Breast epithelium (tissue), 4 donors: Measurements from ENCODE around the gene ANGPT4. TPM values are rescaled to one million over a fixed set of nuclear protein-coding genes. Genes with fewer than 3 reads are reported as not detected.

ENCODE experiments used
- DNase-seq, 2 donors: peaks; one replicate each; pipeline ENCODE4 v3.0.0-alpha.2; 2019; ENCODE audit warnings: low spot score in 2 of 2
- H3K27ac ChIP-seq, 2 donors: fragments of 200-600 bp; sonication (generic) in 1 of 2; one replicate each; pipeline ENCODE4 v1.5.1; 2016 to 2019; ENCODE audit warnings: mild to moderate bottlenecking in 1 of 2
- H3K27me3 ChIP-seq, 2 donors: fragments of 200-600 bp; sonication (generic) in 1 of 2; one replicate each; pipeline versions ENCODE4 v1.5.1 to v1.6.0; 2017 to 2019; ENCODE audit warnings: control low read depth in 1 of 2, mild to moderate bottlenecking in 1 of 2
- H3K36me3 ChIP-seq: fragments of 200-600 bp; one replicate; pipeline ENCODE4 v1.5.1; 2019
- H3K4me1 ChIP-seq, 2 donors: fragments of 200-600 bp; sonication (generic); one replicate each; pipeline ENCODE4 v1.5.1; 2016 to 2019; ENCODE audit warnings: control low read depth in 1 of 2
- H3K4me3 ChIP-seq, 3 donors: fragments of 200-600 bp; sonication (generic); 1 replicate in 2 of 3; 2 replicates in 1 of 3; pipeline ENCODE4 v1.5.1; 2016 to 2019; ENCODE audit warnings: mild to moderate bottlenecking in 3 of 3, moderate library complexity in 2 of 3
- H3K9me3 ChIP-seq, 2 donors: fragments of 200-600 bp; sonication (generic) in 1 of 2; one replicate each; pipeline ENCODE4 v1.5.1; 2016 to 2019; ENCODE audit warnings: control low read depth in 1 of 2
- POLR2A ChIP-seq: fragments of 450-650 bp; IDR thresholded peaks from one replicate; pipeline ENCODE4 v1.6.1; 2016; ENCODE audit warnings: antibody characterized with exemption, mild to moderate bottlenecking, moderate library complexity
- POLR2AphosphoS5 ChIP-seq, 3 donors: sonication (generic); formaldehyde crosslinking; IDR thresholded peaks; one replicate each; pipeline ENCODE4 v1.6.1; 2017; ENCODE audit warnings: antibody characterized with exemption in 3 of 3
- intact Hi-C: fragments of 100-400 bp; cut with DNase I; formaldehyde crosslinking; loops from one replicate; pipeline ENCODE4 v1.15.1; 2023; ENCODE audit warnings: low total_unique reads
- total RNA-seq, 3 donors: library from RNA; depleted of rRNA; stranded (reverse); fragments of >200 nt; gene quantifications; one replicate each; pipeline ENCODE4 v1.1.0, GENCODE V29; 2016
- TF ChIP-seq, protein P1 (sequence below), 3 donors: fragments of 450-650 bp; IDR thresholded peaks; one replicate each; pipeline ENCODE4 v1.5.1; 2016 to 2017; ENCODE audit warnings: antibody characterized with exemption in 3 of 3, mild to moderate bottlenecking in 3 of 3, moderate library complexity in 3 of 3

ANGPT4 gene
- total RNA-seq, 3 donors from 2014 or later = 0.66 to 18.4 (median 1.0) TPM

DNA sequence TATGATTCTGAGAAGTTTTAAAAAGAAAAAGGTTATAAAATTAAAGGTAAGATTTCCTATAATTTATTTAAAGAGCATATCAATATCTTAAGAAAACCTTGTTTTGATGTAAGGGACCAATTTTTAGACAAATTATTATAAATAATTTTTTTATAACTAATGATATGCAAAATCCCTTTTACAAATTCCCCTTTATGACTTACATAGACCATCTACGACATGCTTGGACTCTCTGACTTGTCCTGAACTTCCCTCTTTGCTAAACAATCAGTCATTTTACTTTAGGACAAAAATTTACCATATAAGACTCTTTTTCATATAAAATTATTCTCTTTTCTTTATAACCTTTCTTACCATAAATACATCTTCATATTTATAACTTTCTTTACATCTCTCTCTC, 15.3 kb upstream of the ANGPT4 start:
- intact Hi-C loops = no loop called here
- DNase-seq = no peak
- H3K27me3 ChIP-seq = no peaks in the 10 kb centered on the region
- peaks cover 9 to 21% of the 10 kb centered on the region in 2 donors for H3K9me3 ChIP-seq
- H3K4me3 ChIP-seq = no peak overlapping the region
- H3K4me1 ChIP-seq = no peaks in the 10 kb centered on the region
- no peaks in the 10 kb centered on the region for H3K36me3 ChIP-seq
- no peak overlapping the region for H3K27ac ChIP-seq
- TF ChIP-seq, protein P1, sequence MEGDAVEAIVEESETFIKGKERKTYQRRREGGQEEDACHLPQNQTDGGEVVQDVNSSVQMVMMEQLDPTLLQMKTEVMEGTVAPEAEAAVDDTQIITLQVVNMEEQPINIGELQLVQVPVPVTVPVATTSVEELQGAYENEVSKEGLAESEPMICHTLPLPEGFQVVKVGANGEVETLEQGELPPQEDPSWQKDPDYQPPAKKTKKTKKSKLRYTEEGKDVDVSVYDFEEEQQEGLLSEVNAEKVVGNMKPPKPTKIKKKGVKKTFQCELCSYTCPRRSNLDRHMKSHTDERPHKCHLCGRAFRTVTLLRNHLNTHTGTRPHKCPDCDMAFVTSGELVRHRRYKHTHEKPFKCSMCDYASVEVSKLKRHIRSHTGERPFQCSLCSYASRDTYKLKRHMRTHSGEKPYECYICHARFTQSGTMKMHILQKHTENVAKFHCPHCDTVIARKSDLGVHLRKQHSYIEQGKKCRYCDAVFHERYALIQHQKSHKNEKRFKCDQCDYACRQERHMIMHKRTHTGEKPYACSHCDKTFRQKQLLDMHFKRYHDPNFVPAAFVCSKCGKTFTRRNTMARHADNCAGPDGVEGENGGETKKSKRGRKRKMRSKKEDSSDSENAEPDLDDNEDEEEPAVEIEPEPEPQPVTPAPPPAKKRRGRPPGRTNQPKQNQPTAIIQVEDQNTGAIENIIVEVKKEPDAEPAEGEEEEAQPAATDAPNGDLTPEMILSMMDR (IDR thresholded peaks at IDR 0.05) = no peak
- TF ChIP-seq POLR2AphosphoS5 (IDR thresholded peaks at IDR 0.05) = no peak
- TF ChIP-seq POLR2A = no peak

DNA sequence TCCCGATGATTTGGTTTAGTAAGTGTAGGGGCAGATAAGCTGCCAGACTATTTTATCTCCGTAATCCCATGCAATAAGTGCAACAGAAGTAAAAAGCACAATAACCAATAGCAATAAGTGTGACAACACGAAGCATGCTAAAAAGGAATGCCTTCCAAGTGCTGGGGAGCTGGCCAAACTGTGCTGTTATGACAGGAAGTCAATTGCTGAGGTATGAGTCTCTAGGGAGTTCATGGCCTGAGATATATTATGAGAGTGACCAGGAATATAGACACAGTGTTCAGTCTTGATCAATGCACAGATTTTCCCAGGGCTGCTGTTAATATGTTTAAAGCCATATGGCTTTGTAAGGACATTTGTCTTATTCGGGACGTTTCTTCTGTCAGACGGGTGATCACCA, 10.5 kb upstream of the ANGPT4 start:
- Histone ChIP-seq H3K4me1 (no peaks in the 10 kb centered on the region), H3K4me3 (no peak overlapping the region), H3K36me3 (no peaks in the 10 kb centered on the region), H3K27ac (no peak overlapping the region), H3K9me3 (peaks cover 0 to 10% of the 10 kb centered on the region in 2 donors), H3K27me3 (no peaks in the 10 kb centered on the region)
- no peak for DNase-seq
- intact Hi-C loops = no loop called here
- TF ChIP-seq POLR2A (no peak), POLR2AphosphoS5 (IDR thresholded peaks at IDR 0.05) (no peak)
- TF ChIP-seq, protein P1 (IDR thresholded peaks at IDR 0.05) = no peak

DNA sequence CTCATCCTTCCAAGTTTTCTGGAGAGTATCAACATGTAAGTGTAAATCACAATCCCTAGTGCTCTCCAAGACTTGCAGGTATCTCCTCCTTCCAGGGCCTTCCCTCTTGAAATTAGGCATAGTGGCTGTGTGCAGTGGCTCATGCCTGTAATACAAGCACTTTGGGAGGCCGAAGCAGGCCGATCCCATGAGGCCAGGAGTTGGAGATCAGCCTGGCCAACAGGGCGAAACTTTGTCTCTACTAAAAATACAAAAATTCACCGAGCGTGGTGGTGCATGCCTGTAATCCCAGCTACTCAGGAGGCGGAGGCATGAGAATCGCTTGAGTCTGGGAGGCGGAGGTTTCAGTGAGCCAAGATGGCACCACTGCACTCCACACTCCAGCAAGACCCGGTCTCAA, 9.4 kb upstream of the ANGPT4 start:
- Histone ChIP-seq H3K27me3 (no peaks in the 10 kb centered on the region), H3K27ac (no peak overlapping the region), H3K4me3 (no peak overlapping the region), H3K4me1 (no peaks in the 10 kb centered on the region), H3K36me3 (no peaks in the 10 kb centered on the region), H3K9me3 (no peaks in the 10 kb centered on the region)
- TF ChIP-seq POLR2AphosphoS5 (IDR thresholded peaks at IDR 0.05) = no peak
- TF ChIP-seq POLR2A = no peak
- TF ChIP-seq, protein P1 (IDR thresholded peaks at IDR 0.05) = no peak
- intact Hi-C loops = loop anchor here (1.0 kb wide), 1 partner anchor 31 kb away; no protein-coding TSS in a partner anchor
- DNase-seq = no peak

DNA sequence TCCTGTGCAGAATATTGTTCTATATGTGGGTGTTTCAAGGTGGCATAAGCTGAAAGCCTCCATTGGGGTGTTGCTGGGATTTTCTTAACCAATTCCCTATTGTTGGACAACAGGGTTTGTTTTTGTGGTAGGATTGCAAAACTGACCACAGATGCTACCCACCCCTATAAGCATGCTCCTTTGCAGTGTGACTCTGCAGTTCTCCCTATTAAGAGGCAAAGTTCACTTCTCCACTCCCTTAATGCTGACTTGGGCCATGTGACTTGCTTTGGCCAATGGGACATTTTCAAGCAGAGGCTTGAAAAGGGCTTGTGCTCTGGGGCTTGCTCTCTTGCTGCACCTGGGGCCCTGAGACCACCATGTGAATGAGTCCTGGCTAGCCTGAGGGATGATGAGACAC, 8.5 kb upstream of the ANGPT4 start:
- intact Hi-C loops = loop anchor here (1.0 kb wide), 1 partner anchor 32 kb away; no protein-coding TSS in a partner anchor
- Histone ChIP-seq H3K27ac (no peak overlapping the region), H3K27me3 (no peaks in the 10 kb centered on the region), H3K4me1 (no peaks in the 10 kb centered on the region), H3K9me3 (no peaks in the 10 kb centered on the region), H3K36me3 (no peaks in the 10 kb centered on the region), H3K4me3 (no peak overlapping the region)
- DNase-seq = no peak
- no peak for TF ChIP-seq POLR2A
- TF ChIP-seq, protein P1 (IDR thresholded peaks at IDR 0.05) = no peak
- TF ChIP-seq POLR2AphosphoS5 (IDR thresholded peaks at IDR 0.05) = no peak

DNA sequence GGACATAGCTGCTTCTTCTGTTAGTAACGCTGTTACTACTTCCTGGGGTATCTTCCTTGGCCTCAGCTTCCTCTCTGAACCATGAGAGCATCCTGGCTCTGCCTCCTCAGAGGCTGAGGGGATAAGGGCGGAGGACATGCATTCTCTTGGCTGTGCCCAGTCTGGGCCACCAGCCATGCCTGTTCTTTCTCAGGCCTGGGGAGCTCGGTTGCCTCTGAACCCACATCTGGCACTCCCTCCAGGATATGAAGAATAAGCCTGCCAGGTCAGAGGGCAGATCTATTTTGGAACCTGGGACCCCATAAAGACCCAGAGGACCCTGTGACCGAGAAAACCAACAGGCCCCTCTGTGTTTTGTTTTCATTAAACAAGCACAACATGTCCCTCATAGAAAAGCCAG, 6.6 kb upstream of the ANGPT4 start:
- DNase-seq = no peak
- TF ChIP-seq, protein P1 (IDR thresholded peaks at IDR 0.05) = no peak
- TF ChIP-seq POLR2AphosphoS5 (IDR thresholded peaks at IDR 0.05) (no peak), POLR2A (no peak)
- Histone ChIP-seq H3K4me1 (no peaks in the 10 kb centered on the region), H3K4me3 (no peak overlapping the region), H3K27ac (no peak overlapping the region), H3K27me3 (no peaks in the 10 kb centered on the region), H3K9me3 (no peaks in the 10 kb centered on the region), H3K36me3 (no peaks in the 10 kb centered on the region)
- intact Hi-C loops = no loop called here
